HG02884 (cell line): Measurements from ENCODE around the gene UQCRH.
"Not testable (repeated sequence)": the region's sequence is repeated elsewhere in the genome, so short reads cannot be mapped to it uniquely, and the experiment has no call there.

Source experiments
- ATAC-seq: cut with Tn5 transposase; IDR thresholded peaks from one replicate; pipeline ENCODE4 v1.9.1; 2021; ENCODE audit warnings: mild to moderate bottlenecking, moderate library complexity; ENCODE audit not compliant: unreplicated experiment

Gene UQCRH

GRCh38 chr1:46298387-46298786 lies 5.1 kb upstream of the UQCRH start:
- ATAC-seq = no peak

- no peak for ATAC-seq
Observed at GRCh38 chr1:46300673-46301405, 2.7 kb upstream of the UQCRH start.

- ATAC-seq = no peak
Observed at GRCh38 chr1:46301406-46301807, 2.1 kb upstream of the UQCRH start.

GRCh38 chr1:46301808-46302640 lies 1.5 kb upstream of the UQCRH start:
- ATAC-seq = no peak

GRCh38 chr1:46302641-46303037 lies 859 bp upstream of the UQCRH start:
- peak; percentile 2 for ATAC-seq

- no peak for ATAC-seq
Observed at GRCh38 chr1:46303872-46304326, 401 bp downstream of the UQCRH start.

GRCh38 chr1:46306159-46306530 lies 2.6 kb downstream of the UQCRH start:
- ATAC-seq = no peak

GRCh38 chr1:46309401-46310159 lies 6.1 kb downstream of the UQCRH start:
- no peak for ATAC-seq

- no peak for ATAC-seq
Observed at GRCh38 chr1:46310321-46310720, 6.8 kb downstream of the UQCRH start.

GRCh38 chr1:46315669-46316403 lies 12.3 kb downstream of the UQCRH start:
- no peak for ATAC-seq

GRCh38 chr1:46317323-46317722 lies 13.8 kb downstream of the UQCRH start:
- ATAC-seq = no peak

- ATAC-seq = not testable (repeated sequence)
Observed at GRCh38 chr1:46319301-46319700, 15.8 kb downstream of the UQCRH start.

- not testable (repeated sequence) for ATAC-seq
Observed at GRCh38 chr1:46319960-46320914, 16.7 kb downstream of the UQCRH start.

GRCh38 chr1:46322191-46322590 lies 18.7 kb downstream of the UQCRH start:
- not testable (repeated sequence) for ATAC-seq

GRCh38 chr1:46325285-46326076 lies 22.0 kb downstream of the UQCRH start:
- ATAC-seq = not testable (repeated sequence)

GRCh38 chr1:46328182-46328581 lies 24.7 kb downstream of the UQCRH start:
- ATAC-seq = not testable (repeated sequence)

GRCh38 chr1:46329807-46330206 lies 26.3 kb downstream of the UQCRH start:
- not testable (repeated sequence) for ATAC-seq

- not testable (repeated sequence) for ATAC-seq
Observed at GRCh38 chr1:46330381-46330780, 26.9 kb downstream of the UQCRH start.
